Activated gamma-delta T cell treated with Interleukin-2 at 50 U/mL for 16 hours (primary cell): Measurements from ENCODE around the gene POLD2.

Experiments used
- DNase-seq: peaks from one replicate; pipeline ENCODE4 v3.0.0-alpha.2; 2020

Gene POLD2

GRCh38 chr7:44112997-44113763 is 10.2 kb downstream of the POLD2 start:
- DNase-seq = no peak

GRCh38 chr7:44112231-44112996 is 10.9 kb downstream of the POLD2 start:
- no peak for DNase-seq

GRCh38 chr7:44111761-44112160 is 11.6 kb downstream of the POLD2 start:
- DNase-seq = no peak

- no peak for DNase-seq
Observed at GRCh38 chr7:44110719-44111635, 12.4 kb downstream of the POLD2 start.

GRCh38 chr7:44109991-44110390 is 13.4 kb downstream of the POLD2 start:
- DNase-seq = no peak

- DNase-seq = no peak
Observed at GRCh38 chr7:44108768-44109750, 14.3 kb downstream of the POLD2 start.

- DNase-seq = no peak
Observed at GRCh38 chr7:44107961-44108767, 15.2 kb downstream of the POLD2 start.

- DNase-seq = no peak
Observed at GRCh38 chr7:44107116-44107960, 16.0 kb downstream of the POLD2 start.

GRCh38 chr7:44106311-44107065 is 16.9 kb downstream of the POLD2 start:
- DNase-seq = no peak

GRCh38 chr7:44105832-44106231 is 17.5 kb downstream of the POLD2 start:
- DNase-seq = no peak

- no peak for DNase-seq
Observed at GRCh38 chr7:44104860-44105771, 18.2 kb downstream of the POLD2 start.

- no peak for DNase-seq
Observed at GRCh38 chr7:44103923-44104859, 19.2 kb downstream of the POLD2 start, which contains the start of gene AEBP1. Gene AEBP1 (plus strand): TSS chr7:44104345. CDS start chr7:44104666, 321 bp downstream.

- DNase-seq = no peak
Observed at GRCh38 chr7:44103566-44103922, 19.8 kb downstream of the POLD2 start.

GRCh38 chr7:44102846-44103565 is 20.3 kb downstream of the POLD2 start:
- no peak for DNase-seq

- DNase-seq = no peak
Observed at GRCh38 chr7:44101966-44102845, 21.1 kb downstream of the POLD2 start.
